ENCODE data around the gene TRIM67. TPM values are rescaled to one million over a fixed set of nuclear protein-coding genes. Genes with fewer than 3 reads are reported as not detected.

The TRIM67 gene
- total and polyA plus RNA-seq, 9 of the 15 experiments (the other 6 are each of a cell fraction or from before 2014, with no cell fraction given): 0.04 to 0.60 (median 0.31) TPM

DNA sequence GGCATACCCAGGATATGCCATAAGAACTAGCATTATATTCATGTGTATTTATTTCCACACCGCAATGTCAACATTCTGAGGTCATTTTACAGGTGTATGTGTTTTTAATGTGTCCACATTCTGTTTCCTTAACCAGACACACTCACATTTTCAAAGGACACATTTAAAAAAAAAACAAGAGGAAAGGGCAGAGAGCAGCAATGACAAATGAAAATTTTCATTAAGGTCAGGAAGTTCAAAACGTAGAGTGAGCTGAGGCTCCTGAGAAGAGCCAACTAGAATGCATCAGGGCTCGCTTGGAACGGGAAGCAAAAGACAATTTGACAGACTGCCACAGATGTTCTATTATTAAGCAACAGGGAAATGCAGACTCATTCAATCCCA lies 74.3 kb downstream of the TRIM67 start:
- in situ Hi-C loops (cut with MboI): no loop called here
- BruUV-seq (replicated peaks): no TSS peak
- intact Hi-C loops (cut with micrococcal nuclease): no loop called here
- peaks cover 0 to 13% of the 10 kb centered on the region in 2 experiments; a peak in 2 of 5 replicates for H3K4me1 ChIP-seq (replicated peaks in 1 of 2; ENCODE audit: control insufficient read depth in 2 of 2, insufficient read depth in 2 of 2, low read length in 2 of 2)
- 88% methylated on average over 4 of the region's 4 CpGs for WGBS (ENCODE audit: insufficient coverage, low coverage, missing lambda C conversion rate)
- no peaks in the 10 kb centered on the region for H4K20me1 ChIP-seq (replicated peaks; ENCODE audit: control insufficient read depth, insufficient read depth, low read length)
- ChIA-PET CTCF (ENCODE audit: low intra/inter-chr PET ratio) (no interaction called here), POLR2A (interaction anchor here (0.6 kb wide), 1 partner anchor 293 kb away, joined by 3 read pairs; no protein-coding TSS in a partner anchor)
- FAIRE-seq (no peak), DNase-seq (ENCODE audit: extremely low read depth in 1 of 4, low spot score in 3 of 4) (no peak), ATAC-seq (no peak)
- no peaks in the 10 kb centered on the region for H3K9me1 ChIP-seq (ENCODE audit: control insufficient read depth, insufficient read depth, low read length)
- H3K36me3 ChIP-seq (ENCODE audit: control insufficient read depth, insufficient read depth, low read length): peaks cover 55% of the 10 kb centered on the region
- TF ChIP-seq BACH1 (tag; IDR thresholded peaks at IDR 0.05): no peak
- no peaks in the 10 kb centered on the region for H3K9me3 ChIP-seq (replicated peaks; ENCODE audit: control insufficient read depth, insufficient read depth, low read depth, low read length)
- H3K9ac ChIP-seq (ENCODE audit: insufficient read depth in 1 of 2, low read depth in 2 of 2, low read length in 2 of 2): no peak overlapping the region
- no peak overlapping the region for H3K4me2 ChIP-seq (ENCODE audit: insufficient read depth, low read length)
- H3K27me3 ChIP-seq (ENCODE audit: control insufficient read depth in 2 of 2, insufficient read depth in 2 of 2, low read length in 2 of 2): no peaks in the 10 kb centered on the region
- peaks cover 25% of the 10 kb centered on the region for H3K79me2 ChIP-seq (ENCODE audit: control insufficient read depth, insufficient read depth, low read length)
- no peak overlapping the region for H3K4me3 ChIP-seq
- no peak overlapping the region for H3K27ac ChIP-seq (ENCODE audit: extremely low read depth, low read depth, low read length)
- no peak overlapping the region for H2AFZ ChIP-seq (ENCODE audit: low read depth, low read length)

DNA sequence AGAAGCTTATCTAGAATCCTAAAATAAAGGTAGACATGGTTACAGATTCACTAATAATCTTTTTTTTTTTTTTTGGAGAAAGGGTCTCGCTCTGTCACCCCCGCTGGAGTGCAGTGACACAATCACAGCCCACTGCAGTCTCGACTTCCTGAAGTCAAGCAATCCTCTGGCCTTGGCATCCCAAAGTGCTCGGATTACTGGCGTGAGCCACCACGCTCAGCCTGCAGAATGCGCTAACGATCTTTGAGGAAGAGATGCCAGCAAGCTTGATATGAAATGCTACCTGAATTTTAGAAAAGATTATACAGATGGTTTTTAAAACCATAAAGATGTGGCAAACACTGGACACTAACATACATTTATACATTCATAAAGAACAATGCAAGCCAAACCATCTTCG lies 75.1 kb downstream of the TRIM67 start:
- 94% methylated on average over 9 of the region's 9 CpGs for WGBS (ENCODE audit: insufficient coverage, low coverage, missing lambda C conversion rate)
- TF ChIP-seq, protein P1, sequence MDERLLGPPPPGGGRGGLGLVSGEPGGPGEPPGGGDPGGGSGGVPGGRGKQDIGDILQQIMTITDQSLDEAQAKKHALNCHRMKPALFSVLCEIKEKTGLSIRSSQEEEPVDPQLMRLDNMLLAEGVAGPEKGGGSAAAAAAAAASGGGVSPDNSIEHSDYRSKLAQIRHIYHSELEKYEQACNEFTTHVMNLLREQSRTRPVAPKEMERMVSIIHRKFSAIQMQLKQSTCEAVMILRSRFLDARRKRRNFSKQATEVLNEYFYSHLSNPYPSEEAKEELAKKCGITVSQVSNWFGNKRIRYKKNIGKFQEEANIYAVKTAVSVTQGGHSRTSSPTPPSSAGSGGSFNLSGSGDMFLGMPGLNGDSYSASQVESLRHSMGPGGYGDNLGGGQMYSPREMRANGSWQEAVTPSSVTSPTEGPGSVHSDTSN (CRISPR knock-in tag; IDR thresholded peaks at IDR 0.05; ENCODE audit: low read depth): no peak
- TF ChIP-seq, protein P1 (tag; conservative IDR thresholded peaks at IDR 0.05; ENCODE audit: low read depth): no peak
- TF ChIP-seq STAT5B (CRISPR knock-in tag; IDR thresholded peaks at IDR 0.05) (no peak), ZNF121 (CRISPR knock-in tag; conservative IDR thresholded peaks at IDR 0.05) (no peak), BACH1 (tag; IDR thresholded peaks at IDR 0.05) (no peak), BCL6 (CRISPR knock-in tag; IDR thresholded peaks at IDR 0.05) (no peak), ARNT (IDR thresholded peaks at IDR 0.05) (no peak)
- TF ChIP-seq, protein P2, sequence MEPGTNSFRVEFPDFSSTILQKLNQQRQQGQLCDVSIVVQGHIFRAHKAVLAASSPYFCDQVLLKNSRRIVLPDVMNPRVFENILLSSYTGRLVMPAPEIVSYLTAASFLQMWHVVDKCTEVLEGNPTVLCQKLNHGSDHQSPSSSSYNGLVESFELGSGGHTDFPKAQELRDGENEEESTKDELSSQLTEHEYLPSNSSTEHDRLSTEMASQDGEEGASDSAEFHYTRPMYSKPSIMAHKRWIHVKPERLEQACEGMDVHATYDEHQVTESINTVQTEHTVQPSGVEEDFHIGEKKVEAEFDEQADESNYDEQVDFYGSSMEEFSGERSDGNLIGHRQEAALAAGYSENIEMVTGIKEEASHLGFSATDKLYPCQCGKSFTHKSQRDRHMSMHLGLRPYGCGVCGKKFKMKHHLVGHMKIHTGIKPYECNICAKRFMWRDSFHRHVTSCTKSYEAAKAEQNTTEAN (CRISPR knock-in tag; IDR thresholded peaks at IDR 0.05): no peak
- TF ChIP-seq, protein P3, sequence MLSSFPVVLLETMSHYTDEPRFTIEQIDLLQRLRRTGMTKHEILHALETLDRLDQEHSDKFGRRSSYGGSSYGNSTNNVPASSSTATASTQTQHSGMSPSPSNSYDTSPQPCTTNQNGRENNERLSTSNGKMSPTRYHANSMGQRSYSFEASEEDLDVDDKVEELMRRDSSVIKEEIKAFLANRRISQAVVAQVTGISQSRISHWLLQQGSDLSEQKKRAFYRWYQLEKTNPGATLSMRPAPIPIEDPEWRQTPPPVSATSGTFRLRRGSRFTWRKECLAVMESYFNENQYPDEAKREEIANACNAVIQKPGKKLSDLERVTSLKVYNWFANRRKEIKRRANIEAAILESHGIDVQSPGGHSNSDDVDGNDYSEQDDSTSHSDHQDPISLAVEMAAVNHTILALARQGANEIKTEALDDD (IDR thresholded peaks at IDR 0.05): no peak
- TF ChIP-seq, protein P4, sequence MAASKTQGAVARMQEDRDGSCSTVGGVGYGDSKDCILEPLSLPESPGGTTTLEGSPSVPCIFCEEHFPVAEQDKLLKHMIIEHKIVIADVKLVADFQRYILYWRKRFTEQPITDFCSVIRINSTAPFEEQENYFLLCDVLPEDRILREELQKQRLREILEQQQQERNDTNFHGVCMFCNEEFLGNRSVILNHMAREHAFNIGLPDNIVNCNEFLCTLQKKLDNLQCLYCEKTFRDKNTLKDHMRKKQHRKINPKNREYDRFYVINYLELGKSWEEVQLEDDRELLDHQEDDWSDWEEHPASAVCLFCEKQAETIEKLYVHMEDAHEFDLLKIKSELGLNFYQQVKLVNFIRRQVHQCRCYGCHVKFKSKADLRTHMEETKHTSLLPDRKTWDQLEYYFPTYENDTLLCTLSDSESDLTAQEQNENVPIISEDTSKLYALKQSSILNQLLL (CRISPR knock-in tag; IDR thresholded peaks at IDR 0.05; ENCODE audit: borderline replicate concordance): no peak

More for the DNA sequence above, 75.1 kb downstream of the TRIM67 start:
- FAIRE-seq: no peak
- H3K9ac ChIP-seq (ENCODE audit: insufficient read depth in 1 of 2, low read depth in 2 of 2, low read length in 2 of 2): no peak overlapping the region
- no peak for DNase-seq (ENCODE audit: extremely low read depth in 1 of 4, low spot score in 3 of 4)
- H3K79me2 ChIP-seq (ENCODE audit: control insufficient read depth, insufficient read depth, low read length): peaks cover 32% of the 10 kb centered on the region
- CTCF ChIA-PET (ENCODE audit: low intra/inter-chr PET ratio): no interaction called here
- peaks cover 52% of the 10 kb centered on the region for H3K36me3 ChIP-seq (ENCODE audit: control insufficient read depth, insufficient read depth, low read length)
- no peak overlapping the region for H2AFZ ChIP-seq (ENCODE audit: low read depth, low read length)
- no peak overlapping the region for H3K27ac ChIP-seq (ENCODE audit: extremely low read depth, low read depth, low read length)
- H3K9me1 ChIP-seq (ENCODE audit: control insufficient read depth, insufficient read depth, low read length): no peaks in the 10 kb centered on the region
- POLR2A ChIA-PET: interaction anchor here (0.6 kb wide), 1 partner anchor 293 kb away, joined by 3 read pairs; no protein-coding TSS in a partner anchor
- no TSS peak for BruUV-seq (replicated peaks)
- ATAC-seq: no peak
- H3K4me2 ChIP-seq (ENCODE audit: insufficient read depth, low read length): no peak overlapping the region
- H3K4me3 ChIP-seq: no peak overlapping the region
- H3K9me3 ChIP-seq (replicated peaks; ENCODE audit: control insufficient read depth, insufficient read depth, low read depth, low read length): no peaks in the 10 kb centered on the region
- in situ Hi-C loops (cut with MboI) (no loop called here), intact Hi-C loops (cut with micrococcal nuclease) (no loop called here)
- no peaks in the 10 kb centered on the region for H4K20me1 ChIP-seq (replicated peaks; ENCODE audit: control insufficient read depth, insufficient read depth, low read length)
- H3K4me1 ChIP-seq (replicated peaks in 1 of 2; ENCODE audit: control insufficient read depth in 2 of 2, insufficient read depth in 2 of 2, low read length in 2 of 2): peaks cover 0 to 13% of the 10 kb centered on the region in 2 experiments; a peak in 2 of 5 replicates
- no peaks in the 10 kb centered on the region for H3K27me3 ChIP-seq (ENCODE audit: control insufficient read depth in 2 of 2, insufficient read depth in 2 of 2, low read length in 2 of 2)

Measured in K562 (cell line).